HG03342 (cell line): ENCODE data around the gene FNIP2.

Experiments used
- ATAC-seq: cut with Tn5 transposase; IDR thresholded peaks from one replicate; pipeline ENCODE4 v1.9.1; 2021; ENCODE audit warnings: mild to moderate bottlenecking, moderate library complexity; ENCODE audit not compliant: unreplicated experiment

FNIP2 gene

DNA sequence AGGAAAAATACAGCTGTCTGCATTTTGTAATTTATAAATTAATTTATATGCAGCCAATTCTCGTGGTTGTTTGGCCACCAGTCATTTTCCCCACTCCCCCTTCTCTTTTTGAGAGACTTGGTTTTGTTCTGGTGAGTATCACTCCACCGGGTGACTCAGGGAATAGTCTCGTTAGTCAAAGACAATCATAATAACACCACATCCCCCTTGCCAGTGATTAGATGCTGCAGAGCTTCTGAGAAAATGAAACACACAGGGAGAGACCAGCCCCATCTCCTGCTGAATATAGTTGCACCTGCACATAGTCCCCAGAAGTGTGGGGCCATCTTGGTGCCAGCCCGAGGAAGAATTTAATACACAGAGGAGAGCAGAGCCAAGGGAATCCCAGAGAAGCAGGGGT lies 8.0 kb upstream of the FNIP2 start:
- no peak for ATAC-seq

DNA sequence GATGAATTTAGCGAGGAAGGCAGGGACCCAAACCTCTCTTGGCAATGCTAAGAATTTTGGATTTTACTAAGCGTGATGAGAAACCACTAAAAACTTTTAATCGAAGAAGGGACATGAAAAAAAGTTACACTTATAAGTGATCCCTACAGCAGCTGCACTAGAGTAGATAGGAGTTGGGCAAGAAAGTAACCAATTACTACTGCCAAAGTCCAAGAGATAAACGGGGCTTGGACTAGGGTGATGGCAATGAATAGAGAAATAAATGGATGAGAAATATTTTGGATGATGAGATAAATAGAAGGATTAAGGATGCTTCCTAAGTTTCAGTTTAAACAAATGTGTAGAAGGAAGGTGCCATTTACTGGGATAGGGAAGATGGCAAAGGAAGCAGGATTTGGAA lies 6.3 kb upstream of the FNIP2 start:
- ATAC-seq = no peak

DNA sequence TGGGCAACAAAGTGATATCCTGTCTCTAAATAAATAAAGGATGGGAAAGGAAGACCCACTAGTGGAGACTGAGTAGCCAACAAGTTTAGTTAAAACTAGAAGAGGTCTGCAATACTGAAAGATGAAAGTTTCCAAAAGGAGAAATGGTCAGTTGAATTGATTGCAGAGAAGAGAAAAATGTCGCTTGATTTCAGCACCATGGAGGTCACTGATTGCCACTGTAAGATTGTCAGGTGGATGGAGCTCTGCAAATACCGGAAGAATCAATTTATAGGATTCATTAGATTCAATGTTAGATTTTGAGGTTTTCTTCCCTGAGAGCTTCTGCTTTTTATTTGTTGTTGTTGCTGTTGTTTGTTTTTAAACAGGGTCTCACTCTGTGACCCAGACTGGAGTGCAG lies 5.4 kb upstream of the FNIP2 start:
- no peak for ATAC-seq

DNA sequence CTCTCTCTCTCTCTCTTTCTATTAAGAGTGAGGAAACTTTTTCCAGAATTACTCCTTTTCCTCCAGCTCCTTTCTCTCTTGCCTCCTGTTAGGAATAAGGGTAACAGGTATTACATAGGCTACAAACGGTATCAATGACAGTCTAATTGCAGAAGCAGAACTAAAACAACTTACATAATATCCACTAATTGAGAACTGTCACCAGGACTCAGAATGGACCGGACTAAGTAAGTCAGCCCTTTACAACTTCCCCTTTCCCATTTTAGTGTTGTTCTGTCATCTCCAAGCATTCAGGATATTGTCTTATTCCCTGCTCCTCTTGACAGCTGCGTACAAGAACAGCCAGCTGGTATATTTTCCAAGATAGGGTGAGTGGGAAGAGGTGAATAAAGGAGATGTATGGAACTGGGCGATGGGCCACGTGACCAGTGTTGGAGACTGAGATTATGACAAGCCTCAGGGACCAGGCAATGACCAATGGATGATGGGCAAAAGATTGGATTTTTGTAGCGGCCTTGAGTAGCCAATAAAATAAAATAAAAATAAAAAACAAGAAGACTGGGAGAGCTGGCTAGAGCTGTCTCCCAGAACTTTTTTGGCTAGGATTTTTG lies 2.3 kb upstream of the FNIP2 start:
- no peak for ATAC-seq

DNA sequence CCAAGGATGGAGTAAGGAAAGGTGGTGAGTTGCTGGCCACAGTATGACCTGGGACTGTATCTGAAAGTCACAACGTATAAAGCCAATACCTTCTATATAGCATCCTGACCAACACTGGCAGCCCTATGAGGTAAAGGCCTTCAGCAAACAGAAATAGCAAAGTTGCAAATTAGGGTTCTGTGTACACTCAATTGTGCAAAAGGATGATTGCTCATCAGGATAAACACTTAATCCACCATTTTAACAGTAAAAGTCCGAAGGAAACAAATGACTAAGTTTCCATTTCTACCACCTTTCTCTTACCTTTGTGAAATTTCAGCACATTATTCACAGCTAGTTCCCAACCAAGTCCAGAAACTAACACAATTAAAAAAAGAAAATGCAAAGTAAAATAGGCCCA lies 1.4 kb upstream of the FNIP2 start:
- no peak for ATAC-seq

DNA sequence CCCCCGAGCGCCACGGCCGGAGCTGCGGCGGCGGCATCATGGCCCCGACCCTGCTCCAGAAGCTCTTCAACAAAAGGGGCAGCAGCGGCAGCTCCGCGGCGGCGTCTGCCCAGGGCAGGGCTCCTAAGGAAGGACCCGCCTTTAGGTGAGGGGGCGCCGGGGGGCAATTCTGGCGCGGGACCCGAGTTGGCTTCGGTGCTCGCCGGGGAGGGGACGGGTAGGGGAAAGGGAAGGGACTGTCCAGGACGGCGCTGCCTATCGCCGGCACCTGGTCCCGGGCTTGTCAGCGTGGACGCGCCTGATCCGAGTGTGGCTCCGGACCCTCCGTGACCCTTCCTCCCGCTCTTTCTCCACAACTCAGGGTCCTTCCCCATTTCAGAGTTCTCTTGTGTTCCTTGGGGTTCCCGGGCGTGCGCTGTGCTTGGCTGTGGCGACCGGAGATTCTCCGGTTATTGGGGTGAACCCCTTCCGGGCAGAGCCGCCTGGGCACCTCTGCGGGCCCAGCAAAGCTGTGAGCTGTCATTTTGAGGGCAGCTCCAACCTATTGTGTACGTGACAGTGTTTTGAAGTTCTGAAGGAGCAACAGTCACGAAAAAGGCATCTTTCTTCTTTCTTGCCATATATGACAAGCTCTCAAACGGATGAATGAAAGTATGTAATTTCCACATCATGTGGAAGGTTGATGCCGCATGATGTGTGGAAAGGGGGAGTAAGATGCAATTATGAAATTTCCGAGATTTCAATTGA lies 522 bp downstream of the FNIP2 start:
- ATAC-seq = peak; percentile 32

DNA sequence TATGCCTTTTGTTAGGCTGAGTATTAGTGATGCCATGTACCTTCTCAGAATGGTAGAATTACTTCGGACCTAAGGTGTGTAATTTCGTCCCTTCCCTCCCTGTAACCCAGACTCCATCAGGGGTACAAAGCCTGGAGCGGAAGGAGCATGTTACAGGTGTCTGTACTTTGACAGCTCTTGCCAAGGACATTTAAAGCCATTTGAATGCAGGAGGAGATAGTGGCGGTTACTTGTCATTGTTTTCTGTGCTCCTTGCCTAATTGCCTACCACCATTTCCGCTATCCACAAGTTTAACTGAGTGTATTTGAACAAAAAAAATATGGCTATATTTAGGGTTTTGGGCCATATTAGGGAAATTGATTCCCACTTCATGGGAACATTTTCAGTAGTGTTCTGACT lies 1.8 kb downstream of the FNIP2 start:
- no peak for ATAC-seq

DNA sequence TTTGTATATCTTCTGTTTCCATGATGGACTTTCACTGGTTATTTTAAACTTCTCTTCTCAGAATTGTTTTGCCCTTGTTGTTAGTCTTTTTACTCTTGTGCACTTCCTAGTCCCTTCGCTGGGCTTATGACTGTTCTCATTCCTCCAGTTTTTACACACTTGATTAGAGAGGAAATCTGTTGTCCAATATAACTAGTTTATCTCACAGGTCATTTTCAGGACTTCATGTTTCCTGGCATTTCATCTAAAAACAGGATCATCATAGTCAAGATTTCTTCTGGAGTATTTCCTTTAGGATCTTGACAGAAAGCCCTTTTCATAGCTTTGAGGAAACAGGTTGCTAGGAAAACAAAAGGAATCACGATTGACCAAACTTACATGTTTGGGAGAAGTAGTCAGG lies 3.0 kb downstream of the FNIP2 start:
- ATAC-seq = no peak

DNA sequence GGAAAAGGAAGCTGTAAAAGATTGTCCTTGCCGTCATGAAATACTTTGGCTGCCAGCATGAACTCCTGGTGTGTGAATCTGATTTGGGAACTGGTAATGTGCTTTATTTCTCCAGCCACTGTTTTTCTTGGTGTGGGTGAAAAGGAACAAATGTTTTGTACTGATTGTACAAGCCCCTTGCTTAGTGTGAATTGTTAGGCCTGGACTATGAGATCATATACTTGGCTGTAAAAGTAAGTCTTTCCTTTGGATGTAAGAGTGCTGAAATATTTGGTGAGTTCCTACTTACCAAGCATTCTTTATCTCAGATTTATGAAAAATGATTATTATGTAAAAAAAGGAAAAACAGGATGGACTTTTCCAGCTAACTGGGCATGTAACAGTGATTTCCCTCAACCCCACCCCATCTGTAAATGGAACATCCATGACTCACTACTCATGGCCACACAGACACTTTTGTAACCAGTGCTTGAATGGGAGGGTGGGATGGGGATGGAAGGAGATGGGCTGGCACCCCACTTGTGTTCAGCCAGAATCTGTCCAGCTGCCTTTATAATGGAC lies 6.3 kb downstream of the FNIP2 start:
- no peak for ATAC-seq

DNA sequence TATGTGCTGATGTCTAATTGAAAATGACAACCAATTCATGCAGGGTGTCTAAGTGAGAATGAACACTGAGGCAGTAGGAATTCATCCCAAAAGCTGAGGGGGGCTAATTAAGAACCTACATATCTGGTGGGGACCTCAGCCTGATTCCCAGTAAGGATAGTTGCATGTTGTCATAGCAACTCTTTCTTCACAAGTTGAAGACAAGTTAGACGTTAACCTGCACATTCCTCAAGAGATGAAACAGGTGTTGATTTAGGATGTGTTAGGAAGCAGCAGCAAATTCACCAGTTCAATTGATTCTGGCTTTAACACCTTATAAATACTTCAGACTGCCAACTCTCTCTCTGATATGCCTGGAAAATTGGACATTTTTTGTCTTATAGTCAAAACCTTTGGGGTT lies 7.3 kb downstream of the FNIP2 start:
- ATAC-seq = no peak

DNA sequence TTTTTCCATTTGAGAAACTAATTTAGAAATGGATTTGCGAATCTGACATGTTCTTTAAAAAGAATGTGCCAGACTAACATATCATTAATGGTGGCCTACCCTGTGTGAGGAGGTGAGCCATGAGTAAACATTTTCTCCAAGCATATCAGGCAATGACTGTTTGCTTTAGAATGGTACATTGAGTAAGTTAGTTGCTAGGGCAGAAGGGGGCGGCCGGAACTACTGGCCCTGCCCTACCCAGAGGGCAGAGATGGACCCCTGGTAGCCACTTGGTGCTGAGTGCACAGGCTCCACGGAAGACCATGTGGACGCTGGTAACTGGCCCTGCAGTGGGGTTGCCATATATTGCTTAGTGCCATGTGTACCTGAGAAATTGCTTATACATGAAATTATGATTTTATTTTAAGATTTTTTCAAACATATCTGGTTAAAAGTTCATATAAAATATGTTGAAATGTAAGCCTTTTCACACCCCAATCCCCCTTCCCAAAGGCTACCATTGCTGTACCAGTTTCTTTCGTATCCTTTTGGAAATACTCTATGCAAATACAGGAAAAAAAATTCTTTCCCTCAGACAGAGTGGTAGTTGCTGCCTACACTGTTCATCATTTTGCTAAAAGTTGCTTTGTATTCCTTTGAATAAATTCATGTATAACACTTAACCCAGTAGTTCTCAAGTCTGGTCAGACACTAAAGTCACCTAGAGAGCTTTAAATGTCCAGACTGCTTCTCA lies 8.8 kb downstream of the FNIP2 start:
- ATAC-seq = no peak

DNA sequence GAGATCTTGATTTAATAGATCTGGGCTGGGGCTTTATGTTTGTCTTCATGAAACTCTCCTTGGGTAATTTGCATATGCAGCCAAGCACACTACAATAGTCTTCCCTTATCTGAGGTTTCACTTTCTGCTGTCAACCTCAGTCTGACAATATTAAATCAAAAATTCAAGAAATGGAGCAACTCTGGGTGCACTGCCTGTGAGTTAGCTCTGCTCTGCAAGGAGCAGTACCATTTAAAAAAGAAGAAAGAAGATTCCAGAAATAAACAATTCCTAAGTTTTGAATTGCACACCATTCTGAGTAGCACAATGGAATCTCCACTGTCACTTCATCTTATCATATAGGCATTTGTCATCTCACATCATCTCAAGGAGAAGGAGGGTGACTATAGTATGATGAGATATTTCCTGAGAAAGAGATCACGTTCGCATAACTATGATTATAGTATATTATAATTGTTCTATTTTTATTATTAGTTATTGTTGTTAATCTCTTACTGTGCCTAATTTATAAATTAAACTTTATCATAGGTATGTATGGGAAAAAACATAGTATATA lies 9.4 kb downstream of the FNIP2 start:
- ATAC-seq = peak; percentile 99

DNA sequence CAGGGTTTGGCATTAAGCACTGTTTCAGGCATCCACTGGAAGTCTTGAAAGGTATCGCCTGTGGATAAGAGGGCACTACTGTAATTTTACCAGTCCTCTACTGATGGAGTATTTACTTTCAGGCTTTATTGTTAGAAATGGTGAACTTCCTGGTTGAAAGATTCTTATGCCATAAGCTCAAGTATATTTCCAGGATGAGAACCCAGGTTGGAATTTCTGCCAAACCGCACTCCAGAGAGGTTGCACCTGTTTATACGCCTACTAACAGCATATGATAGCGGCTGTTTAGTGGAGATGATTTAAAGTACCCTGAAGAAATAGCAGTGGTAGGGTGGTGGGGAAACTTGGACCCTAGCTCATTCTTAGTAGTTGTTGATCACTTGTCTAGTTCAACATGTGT lies 9.9 kb downstream of the FNIP2 start:
- ATAC-seq = no peak

DNA sequence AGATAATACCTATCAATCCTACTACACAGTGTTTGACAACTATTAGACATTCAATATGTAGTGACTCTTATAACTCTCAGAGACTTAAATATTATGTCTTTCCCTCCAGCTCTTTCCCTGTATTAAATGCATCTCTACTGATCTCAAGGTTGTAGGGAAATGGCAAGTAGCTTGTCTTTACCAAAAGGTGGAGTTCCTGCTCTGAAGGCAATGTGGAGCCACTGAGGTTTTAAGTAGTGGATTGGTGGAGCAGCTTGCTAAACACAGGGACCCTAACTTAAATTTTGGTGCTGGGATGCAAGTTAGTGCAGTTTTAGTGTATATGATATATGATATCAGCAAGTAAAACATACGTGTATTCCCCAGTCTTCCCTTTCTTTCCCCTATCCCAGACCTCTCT lies 13.1 kb downstream of the FNIP2 start:
- no peak for ATAC-seq

DNA sequence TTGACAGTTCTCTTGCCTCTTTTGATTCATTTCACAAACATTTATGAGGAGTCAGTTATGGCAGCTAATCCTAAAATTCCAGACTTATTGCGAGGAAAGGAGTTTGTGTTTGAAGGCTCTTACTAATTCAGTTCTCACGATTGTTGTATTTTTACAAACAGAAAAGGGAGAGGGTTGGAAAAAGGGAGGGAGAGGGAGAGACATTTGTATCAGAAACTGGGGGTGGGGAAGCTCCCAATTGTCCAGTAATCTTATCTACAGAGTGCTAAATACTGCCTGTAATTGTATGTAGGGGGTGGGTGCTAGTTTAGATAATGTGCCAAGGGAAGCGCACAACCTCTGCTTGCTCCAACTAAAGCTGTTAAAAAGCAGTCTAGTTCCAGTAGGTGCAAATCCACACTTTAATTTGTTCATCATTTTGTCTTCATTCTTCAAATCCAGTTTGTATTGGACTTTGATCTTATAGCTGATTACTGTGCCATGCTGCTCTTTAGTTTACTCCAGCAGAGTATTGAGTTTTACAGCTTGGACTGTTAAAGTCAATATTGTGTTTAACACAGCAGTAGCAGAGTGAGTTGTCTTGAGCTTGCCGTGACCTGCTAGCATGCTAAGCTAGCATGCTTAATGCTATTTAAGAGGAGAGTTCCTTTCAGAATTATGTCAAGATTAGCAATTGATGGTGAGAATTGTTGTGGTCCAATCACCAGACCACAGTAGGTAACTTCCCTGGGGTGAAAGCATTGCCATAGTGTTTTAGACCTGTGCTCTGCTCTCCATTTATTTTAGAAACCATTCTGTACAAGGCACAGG lies 13.9 kb downstream of the FNIP2 start:
- ATAC-seq = peak; percentile 34

DNA sequence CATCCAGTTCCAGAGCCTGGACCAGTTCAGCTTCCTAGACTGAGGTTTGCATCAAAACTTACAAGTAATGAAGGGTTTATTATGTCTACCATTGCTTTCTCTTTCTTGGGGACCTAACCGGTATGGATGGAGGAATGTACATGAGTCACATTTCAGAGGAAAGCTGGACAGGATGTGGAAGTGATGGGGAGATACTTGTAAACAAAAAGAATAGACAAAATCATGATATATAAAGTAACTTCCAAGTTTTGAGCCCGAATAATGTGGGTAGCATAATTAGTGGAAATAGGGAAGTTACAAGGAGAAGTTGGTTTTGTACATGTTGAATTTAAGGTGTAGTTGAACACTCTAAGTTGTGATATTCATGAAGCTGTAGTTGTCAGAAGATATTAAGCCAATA lies 15.0 kb downstream of the FNIP2 start:
- no peak for ATAC-seq

DNA sequence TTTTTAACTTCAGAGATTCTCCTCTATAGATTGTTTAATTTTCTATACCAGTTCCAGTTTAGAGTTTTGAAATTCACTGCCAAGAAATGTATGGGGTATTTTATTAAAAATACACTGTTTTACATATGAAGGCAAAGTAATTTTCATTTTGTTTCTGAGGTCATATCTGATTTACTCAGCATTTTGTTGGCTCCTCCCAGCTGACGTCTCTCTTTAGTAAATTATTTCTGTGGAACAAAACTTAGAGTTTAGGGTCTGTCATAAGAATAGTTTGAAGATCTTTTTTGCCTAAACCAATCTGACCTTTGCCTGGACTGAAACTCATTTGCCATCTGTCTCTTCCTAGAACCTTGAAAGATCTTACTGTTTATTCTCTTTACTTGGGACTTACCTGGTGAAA lies 16.9 kb downstream of the FNIP2 start:
- ATAC-seq = no peak

DNA sequence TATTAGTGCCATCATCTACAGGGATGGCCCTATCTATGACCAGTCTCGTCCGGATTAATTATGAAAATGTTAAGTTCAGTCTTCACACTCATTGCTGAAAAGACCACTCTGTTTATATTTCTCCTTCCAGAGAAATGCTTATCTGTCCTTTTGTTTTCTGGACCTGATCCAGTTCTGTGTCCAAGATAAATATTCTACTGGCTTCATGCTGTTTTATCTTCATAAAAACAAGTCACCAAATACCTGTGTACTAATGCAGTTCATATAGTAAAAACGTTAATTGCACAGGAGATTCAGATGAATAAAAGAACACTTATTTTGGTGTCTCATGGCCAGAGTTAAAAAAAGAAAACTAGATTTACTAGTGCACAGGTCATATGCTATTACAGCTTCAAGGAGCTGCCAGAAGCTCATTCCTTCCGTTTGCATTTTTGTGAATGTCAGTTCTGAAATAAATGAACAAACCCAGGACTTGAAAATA lies 17.3 kb downstream of the FNIP2 start:
- ATAC-seq = no peak

DNA sequence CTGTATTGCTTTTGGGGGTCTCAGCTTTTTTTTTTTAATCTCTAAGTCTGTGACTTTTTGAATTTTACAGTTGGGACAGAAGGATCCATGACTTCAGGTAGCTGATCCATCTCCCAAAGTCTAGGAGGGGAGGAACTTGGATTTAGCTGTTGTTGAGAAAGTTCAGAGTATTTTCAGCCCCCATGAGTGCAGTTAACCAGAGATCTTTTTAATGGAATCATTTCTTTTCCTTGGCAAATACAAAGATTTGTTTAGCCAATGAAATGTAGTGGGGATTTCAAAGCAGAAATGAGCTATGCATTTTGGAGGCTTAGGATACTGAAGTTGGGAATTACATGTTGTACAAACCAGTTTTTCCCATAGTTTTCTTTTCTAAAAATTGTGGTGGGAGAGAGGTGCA lies 18.1 kb downstream of the FNIP2 start:
- no peak for ATAC-seq

DNA sequence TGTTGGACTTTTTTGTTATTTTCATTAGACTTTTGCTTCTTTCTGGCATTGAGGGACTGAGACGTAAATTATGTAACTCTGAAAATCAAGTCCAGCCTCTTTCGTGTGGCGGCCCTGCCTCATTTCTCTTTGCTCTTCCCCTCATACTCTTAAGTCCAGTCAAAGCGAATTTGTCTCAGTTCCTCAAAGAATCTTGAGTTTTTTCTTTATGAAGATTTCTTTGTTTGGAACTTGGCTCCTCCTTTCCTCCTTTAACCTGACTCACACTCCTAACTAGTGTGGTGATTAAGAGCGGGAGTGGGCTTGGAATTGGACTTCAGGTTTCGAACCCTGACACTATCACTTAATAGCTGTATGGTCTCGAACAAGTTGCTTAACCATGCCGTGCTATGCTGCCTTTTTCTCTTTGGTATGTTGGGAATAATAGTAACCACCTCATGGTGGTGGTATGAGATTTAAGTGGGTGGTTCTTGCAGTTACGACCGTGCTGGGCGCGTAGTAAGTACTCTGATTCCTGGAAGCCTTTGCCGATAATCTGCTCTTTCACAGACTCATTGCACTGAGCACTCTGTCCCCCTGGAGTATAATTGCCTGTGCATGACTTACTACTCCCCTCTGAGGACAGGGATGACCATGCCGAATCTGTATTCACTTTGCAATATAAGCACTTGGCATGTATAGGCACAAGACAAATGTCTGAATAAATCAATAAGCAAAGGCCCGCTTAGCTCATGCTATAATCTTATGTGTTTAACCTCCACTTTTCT lies 19.1 kb downstream of the FNIP2 start:
- peak; percentile 32 for ATAC-seq
